Measurements from ENCODE around the gene SLC17A2.

Gene SLC17A2

DNA sequence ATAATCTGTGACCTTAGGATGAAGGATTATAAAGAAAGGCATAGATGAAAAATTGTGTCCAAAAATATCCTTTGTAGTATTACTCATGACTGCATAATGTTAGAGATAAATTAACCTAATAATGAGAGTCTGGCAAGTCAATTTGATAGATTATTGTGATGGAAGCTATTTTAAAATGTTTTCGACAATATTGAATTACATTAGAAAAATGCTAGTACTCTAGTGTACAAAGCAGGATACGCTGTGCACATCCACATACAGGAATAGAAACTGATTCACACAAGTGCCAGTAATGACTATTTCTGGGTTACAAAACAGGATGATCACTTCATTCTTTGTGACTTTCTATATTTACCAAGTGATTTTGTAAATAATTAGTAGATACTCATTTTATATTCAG is 3.3 kb downstream of the SLC17A2 start:
- DNase-seq, result no peak
- intact Hi-C loops (cut with DNase I), result no loop called here

DNA sequence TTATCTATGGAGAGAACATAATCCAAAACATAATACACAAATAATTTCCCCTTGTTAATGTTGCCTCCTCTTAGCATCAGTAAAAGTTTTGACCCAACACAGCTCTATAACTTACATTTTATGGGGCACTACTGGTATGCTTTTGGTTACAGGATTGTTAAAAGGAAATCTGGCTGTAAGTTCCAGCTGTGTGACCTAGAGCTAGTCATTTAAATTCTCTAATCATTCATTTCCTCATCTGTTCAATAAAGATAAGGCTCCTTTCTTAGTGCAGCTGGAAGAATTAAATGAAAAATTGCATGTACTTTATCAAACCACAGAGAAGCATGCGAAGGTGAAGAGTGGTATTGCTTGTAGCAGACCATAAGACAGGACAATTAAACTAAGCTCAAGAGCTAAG is 4.6 kb downstream of the SLC17A2 start:
- no peak for DNase-seq
- intact Hi-C loops (cut with DNase I), result no loop called here

GRCh38 chr6:25922301-25922700 is 8.2 kb downstream of the SLC17A2 start:
- intact Hi-C loops (cut with DNase I), result no loop called here
- no peak for DNase-seq

DNA sequence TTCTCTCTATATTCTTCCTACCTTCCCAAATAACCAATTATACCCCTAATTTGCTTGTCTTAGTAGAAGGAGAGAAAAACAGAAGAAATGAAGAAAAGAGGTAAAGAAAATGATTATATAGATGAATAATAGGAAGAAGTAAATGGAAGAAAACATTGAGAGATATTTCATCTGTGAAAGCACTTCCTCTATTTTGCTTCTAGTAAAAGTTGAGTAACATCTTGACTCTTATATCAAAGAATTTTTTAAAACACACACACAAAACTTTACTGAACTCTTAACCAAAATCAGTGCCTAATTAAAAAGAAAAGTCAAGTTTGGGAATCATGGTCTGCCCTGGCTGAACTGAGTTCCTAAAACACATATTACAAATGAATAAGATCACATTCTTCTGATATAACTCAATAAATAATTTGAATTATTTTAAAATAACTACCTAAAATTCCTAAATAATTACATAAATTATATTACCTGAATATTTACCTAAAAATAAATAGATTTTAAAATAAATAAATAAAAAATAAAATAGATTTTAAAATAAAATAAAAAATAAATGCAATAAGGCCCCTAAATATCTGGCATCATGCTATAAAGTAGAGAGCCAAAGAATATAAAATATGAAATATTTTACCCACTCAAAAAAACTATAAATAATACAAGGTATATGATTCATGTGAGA is 8.8 kb downstream of the SLC17A2 start:
- no peak for DNase-seq
- intact Hi-C loops (cut with DNase I), result no loop called here

- no peak for DNase-seq
- intact Hi-C loops (cut with DNase I), result no loop called here
These were observed 10.8 kb downstream of the SLC17A2 start for GRCh38 chr6:25919657-25920056.

- intact Hi-C loops (cut with DNase I), result no loop called here
- DNase-seq, result no peak
These were observed 12.3 kb downstream of the SLC17A2 start for GRCh38 chr6:25918083-25918683.

DNA sequence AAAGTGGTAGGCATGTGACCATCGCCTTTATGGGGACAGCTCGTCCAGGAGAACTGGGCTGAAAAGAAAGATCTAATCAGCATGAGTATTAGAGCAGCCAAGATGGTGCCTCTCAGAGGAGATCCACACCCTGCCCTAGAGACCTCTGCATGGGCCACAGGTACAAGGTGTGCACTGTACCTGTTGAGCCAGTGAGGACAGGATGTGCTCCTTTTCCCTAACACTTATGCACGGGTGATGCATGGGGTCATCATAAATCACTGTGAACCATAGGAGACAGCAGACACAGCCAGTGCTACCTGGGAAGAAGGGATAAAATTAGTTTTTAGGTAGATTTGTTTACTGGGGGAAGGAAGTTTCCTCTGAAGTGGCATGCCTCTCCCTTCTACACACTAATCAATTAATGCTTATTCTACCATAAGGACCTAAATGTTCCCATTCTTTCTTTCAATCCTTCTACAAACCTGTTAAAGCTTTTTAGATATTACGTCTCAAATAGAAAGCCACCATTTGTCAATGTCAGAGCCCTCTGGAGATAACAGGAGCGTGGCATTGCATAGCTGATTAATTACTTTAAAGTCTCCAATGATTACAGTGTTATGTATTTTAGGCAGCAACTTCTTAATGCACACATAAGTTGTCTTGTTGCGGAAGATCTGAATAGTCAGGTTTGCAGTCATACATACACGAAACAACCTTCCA is 13.6 kb downstream of the SLC17A2 start:
- intact Hi-C loops (cut with DNase I), result no loop called here

GRCh38 chr6:25916330-25916729 is 14.2 kb downstream of the SLC17A2 start:
- no peak for DNase-seq
- intact Hi-C loops (cut with DNase I), result no loop called here

More for the DNA sequence above, 13.6 kb downstream of the SLC17A2 start:
- DNase-seq, result no peak

DNA sequence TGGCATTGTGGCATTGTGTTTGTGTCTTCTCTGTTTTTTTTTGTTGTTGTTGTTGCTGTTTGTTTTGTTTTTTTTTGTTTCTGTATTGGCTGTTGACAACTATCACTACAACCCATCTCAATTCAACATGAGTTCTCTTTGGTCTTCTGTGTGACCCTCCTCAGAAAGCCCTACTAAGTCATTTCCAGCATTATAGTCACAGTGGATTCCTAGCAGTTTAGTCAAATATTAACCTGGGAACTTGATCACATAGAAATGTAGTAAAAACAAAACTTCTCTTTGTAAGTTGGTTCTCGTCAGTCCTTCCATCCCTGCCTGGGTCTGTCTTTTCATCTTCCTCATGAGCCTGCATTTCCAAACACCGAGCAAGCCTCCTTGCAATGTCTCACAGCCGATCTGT is 16.8 kb downstream of the SLC17A2 start:
- intact Hi-C loops (cut with DNase I), result no loop called here

DNA sequence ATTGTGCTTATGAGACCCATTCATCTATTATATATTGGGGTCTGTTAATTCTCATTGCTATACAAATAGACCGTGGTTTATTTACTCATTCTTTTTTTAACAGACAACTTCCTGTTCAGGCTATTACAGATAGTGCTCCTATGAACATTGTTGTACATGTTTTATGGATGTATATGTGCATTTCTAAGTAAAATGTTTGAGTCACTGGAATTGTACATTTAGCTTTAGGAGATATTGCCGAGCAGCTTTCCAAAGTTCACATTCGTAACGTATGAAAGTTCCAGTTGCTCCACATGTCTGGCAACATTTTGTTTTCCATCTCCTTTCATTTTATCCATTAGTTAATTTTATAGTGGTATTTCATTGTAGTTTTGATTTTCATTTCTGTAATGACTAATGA is 19.1 kb downstream of the SLC17A2 start:
- DNase-seq, result no peak
- intact Hi-C loops (cut with DNase I), result no loop called here

More for the DNA sequence above, 16.8 kb downstream of the SLC17A2 start:
- DNase-seq, result no peak

- intact Hi-C loops (cut with DNase I), result no loop called here
- no peak for DNase-seq
These were observed 22.9 kb downstream of the SLC17A2 start for GRCh38 chr6:25907475-25908014.

GRCh38 chr6:25903467-25904099 is 26.9 kb downstream of the SLC17A2 start:
- no peak for DNase-seq
- intact Hi-C loops (cut with DNase I), result no loop called here

DNA sequence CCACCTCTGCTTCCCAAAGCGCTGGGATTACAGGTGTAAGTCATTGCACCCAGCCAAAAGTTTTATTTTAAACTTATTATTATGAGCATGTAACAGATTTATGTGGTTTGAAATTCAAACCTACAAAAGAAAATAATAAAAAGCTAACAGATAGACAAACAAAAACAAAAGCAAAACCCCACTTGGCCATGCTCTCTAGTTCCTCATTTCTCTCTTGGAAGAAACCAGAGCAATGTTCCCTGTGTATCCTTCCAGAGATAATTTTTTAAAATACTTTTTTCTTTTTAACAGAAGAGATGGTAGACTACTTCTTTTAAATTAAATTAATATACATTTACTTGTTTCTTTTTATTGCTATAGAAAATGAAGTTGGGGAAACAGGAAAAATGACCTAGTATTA is 28.4 kb downstream of the SLC17A2 start:
- intact Hi-C loops (cut with DNase I), result no loop called here
- DNase-seq, result no peak

GRCh38 chr6:25900843-25901242 is 29.6 kb downstream of the SLC17A2 start:
- no peak for DNase-seq
- intact Hi-C loops (cut with DNase I), result no loop called here

DNA sequence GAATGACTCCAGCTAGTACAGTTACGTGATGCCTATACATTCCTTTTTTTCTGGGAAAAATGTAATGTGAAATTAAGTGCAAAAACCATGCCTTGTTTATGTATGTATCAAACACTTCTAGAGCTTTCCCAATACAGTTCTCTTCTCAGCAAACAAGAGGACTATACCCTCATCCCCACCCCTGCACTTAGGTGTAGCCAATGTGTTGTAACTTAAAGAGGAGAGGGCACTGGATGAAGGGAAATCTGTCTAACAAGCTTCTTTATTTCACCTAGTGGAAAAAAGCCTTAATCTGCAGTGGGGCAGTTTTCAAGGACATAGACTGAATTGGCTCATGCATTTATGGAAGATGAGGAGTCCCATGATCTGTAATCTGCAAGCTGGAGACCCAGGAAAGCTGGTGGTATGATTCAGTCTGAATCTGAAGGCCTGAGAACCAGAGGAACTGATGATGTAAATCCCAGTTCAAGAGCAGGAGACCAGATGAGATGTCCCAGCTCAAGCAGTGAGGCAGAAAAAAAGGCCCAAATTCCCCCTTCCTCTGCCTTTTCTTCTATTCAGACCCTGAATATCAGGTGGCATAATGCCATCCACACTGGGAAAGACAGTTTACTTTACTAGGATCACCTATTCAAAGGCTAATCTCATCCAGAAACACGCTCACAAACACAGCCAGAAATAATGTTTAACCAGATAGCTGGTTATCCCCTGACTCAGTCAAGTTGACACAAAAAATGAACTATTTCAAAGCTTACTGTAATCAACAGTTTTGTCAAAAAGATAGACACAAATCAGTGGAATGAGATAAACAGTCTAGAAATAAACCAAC is 30.7 kb downstream of the SLC17A2 start:
- intact Hi-C loops (cut with DNase I), result no loop called here
- DNase-seq, result no peak

DNA sequence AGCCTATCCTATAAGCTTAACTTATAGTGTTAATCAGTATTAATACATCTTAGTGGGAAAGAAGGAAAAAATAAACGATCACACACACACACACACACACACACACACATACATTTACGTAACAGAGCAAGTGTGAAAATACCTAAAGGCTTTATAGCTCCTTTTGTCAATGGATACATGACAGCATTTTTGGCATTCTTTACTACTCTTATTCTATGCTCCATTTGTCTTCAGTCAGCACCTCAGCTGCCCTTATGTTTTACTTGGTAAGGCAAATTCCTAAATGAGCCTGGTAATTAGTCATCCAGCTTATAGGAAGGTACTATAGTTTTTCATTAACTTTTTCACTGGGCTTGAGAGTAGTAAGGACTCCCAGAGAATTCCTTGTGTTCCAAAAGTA is 31.4 kb downstream of the SLC17A2 start:
- no peak for DNase-seq
- intact Hi-C loops (cut with DNase I), result no loop called here

GRCh38 chr6:25898289-25898977 is 32.1 kb downstream of the SLC17A2 start:
- intact Hi-C loops (cut with DNase I), result no loop called here

GRCh38 chr6:25896252-25896651 is 34.2 kb downstream of the SLC17A2 start:
- intact Hi-C loops (cut with DNase I), result no loop called here
- DNase-seq, result no peak

More at GRCh38 chr6:25898289-25898977, 32.1 kb downstream of the SLC17A2 start:
- no peak for DNase-seq

Measured in head of caudate nucleus (tissue), 42 donors.